Type B pancreatic cell (in vitro differentiated cells): ENCODE measurements around the gene TMBIM4. TPM values are rescaled to one million over a fixed set of nuclear protein-coding genes. Genes with fewer than 3 reads are reported as not detected.

Source experiments
- DNase-seq: peaks from one replicate; pipeline ENCODE4 v3.0.0; 2021; ENCODE audit warnings: mixed read lengths; ENCODE audit not compliant: unreplicated experiment; ENCODE audit errors: extremely low spot score
- H3K27ac Mint-ChIP-seq: 2 replicates; pipeline ENCODE4 v1.8.0; 2021; ENCODE audit warnings: mild to moderate bottlenecking, mixed read lengths
- H3K27me3 Mint-ChIP-seq: 2 replicates; pipeline ENCODE4 v1.8.0; 2021; ENCODE audit warnings: mixed read lengths
- H3K36me3 Mint-ChIP-seq: 2 replicates; pipeline ENCODE4 v1.8.0; 2021; ENCODE audit warnings: mixed read lengths
- H3K4me1 Mint-ChIP-seq: one replicate; pipeline ENCODE4 v1.8.0; 2021; ENCODE audit warnings: mixed read lengths; ENCODE audit not compliant: unreplicated experiment
- H3K4me3 Mint-ChIP-seq: 2 replicates; pipeline ENCODE4 v1.8.0; 2021; ENCODE audit warnings: mild to moderate bottlenecking, mixed read lengths
- H3K9me3 Mint-ChIP-seq: 2 replicates; pipeline ENCODE4 v1.8.0; 2021; ENCODE audit warnings: mixed read lengths
- CTCF ChIP-seq: fragments of 200-600 bp; sonication (generic); conservative IDR thresholded peaks from 2 replicates; pipeline ENCODE4 v1.5.0; 2021; ENCODE audit warnings: antibody characterized with exemption, mild to moderate bottlenecking
- total RNA-seq: library from RNA; stranded (reverse); gene quantifications from 2 replicates; pipeline ENCODE4 v1.2.1, GENCODE V29; 2021; ENCODE audit warnings: low replicate concordance

TMBIM4 gene
- total RNA-seq, 1 donor from 2014 or later = 37.4 TPM

- DNase-seq = no peak
- Mint-ChIP-seq H3K4me3 (no peak overlapping the region), H3K9me3 (peaks cover 4% of the 10 kb centered on the region), H3K27me3 (no peaks in the 10 kb centered on the region), H3K4me1 (peaks cover 6% of the 10 kb centered on the region), H3K36me3 (peaks cover 15% of the 10 kb centered on the region), H3K27ac (no peak overlapping the region)
- no peak for TF ChIP-seq CTCF
These were observed 27.0 kb downstream of the TMBIM4 start for GRCh38 chr12:66142826-66143225.

- H3K4me3 Mint-ChIP-seq = no peak overlapping the region
- TF ChIP-seq CTCF = no peak
- H3K36me3 Mint-ChIP-seq = peaks cover 18% of the 10 kb centered on the region
These were observed 28.5 kb downstream of the TMBIM4 start for GRCh38 chr12:66141299-66141698.

GRCh38 chr12:66140731-66141130 is 29.1 kb downstream of the TMBIM4 start:
- no peak overlapping the region for H3K4me3 Mint-ChIP-seq
- H3K27me3 Mint-ChIP-seq = no peaks in the 10 kb centered on the region
- TF ChIP-seq CTCF = no peak
- no peak overlapping the region for H3K27ac Mint-ChIP-seq
- peaks cover 8% of the 10 kb centered on the region for H3K9me3 Mint-ChIP-seq
- peaks cover 22% of the 10 kb centered on the region for H3K36me3 Mint-ChIP-seq
- H3K4me1 Mint-ChIP-seq = peaks cover 6% of the 10 kb centered on the region
- DNase-seq = no peak

More at GRCh38 chr12:66141299-66141698, 28.5 kb downstream of the TMBIM4 start:
- Mint-ChIP-seq H3K4me1 (peaks cover 6% of the 10 kb centered on the region), H3K27me3 (no peaks in the 10 kb centered on the region), H3K27ac (no peak overlapping the region), H3K9me3 (peaks cover 5% of the 10 kb centered on the region)
- no peak for DNase-seq

GRCh38 chr12:66139328-66139727 is 30.5 kb downstream of the TMBIM4 start:
- Mint-ChIP-seq H3K27me3 (no peaks in the 10 kb centered on the region), H3K27ac (no peak overlapping the region), H3K36me3 (peaks cover 22% of the 10 kb centered on the region), H3K4me3 (no peak overlapping the region), H3K4me1 (no peaks in the 10 kb centered on the region), H3K9me3 (peaks cover 8% of the 10 kb centered on the region)
- DNase-seq = no peak
- no peak for TF ChIP-seq CTCF

- peaks cover 8% of the 10 kb centered on the region for H3K9me3 Mint-ChIP-seq
- DNase-seq = no peak
- H3K27me3 Mint-ChIP-seq = no peaks in the 10 kb centered on the region
These were observed 31.9 kb downstream of the TMBIM4 start for GRCh38 chr12:66137937-66138336.

More at GRCh38 chr12:66137937-66138336, 31.9 kb downstream of the TMBIM4 start:
- no peak for TF ChIP-seq CTCF
- Mint-ChIP-seq H3K36me3 (peaks cover 22% of the 10 kb centered on the region), H3K4me1 (no peaks in the 10 kb centered on the region), H3K27ac (no peak overlapping the region), H3K4me3 (no peak overlapping the region)
